Activated CD8-positive, alpha-beta memory T cell treated with anti-CD3 and anti-CD28 coated beads, Interleukin-2, amount 50 U/mL, for 24 hours (primary cell): ENCODE results near the gene NPM1.
"Not testable (repeated sequence)": the region's sequence is repeated elsewhere in the genome, so short reads cannot be mapped to it uniquely, and the experiment has no call there.

Experiments used
- DNase-seq: peaks from one replicate; pipeline ENCODE4 v3.0.0-alpha.2; 2020; ENCODE audit errors: extremely low read depth

NPM1 gene

DNA sequence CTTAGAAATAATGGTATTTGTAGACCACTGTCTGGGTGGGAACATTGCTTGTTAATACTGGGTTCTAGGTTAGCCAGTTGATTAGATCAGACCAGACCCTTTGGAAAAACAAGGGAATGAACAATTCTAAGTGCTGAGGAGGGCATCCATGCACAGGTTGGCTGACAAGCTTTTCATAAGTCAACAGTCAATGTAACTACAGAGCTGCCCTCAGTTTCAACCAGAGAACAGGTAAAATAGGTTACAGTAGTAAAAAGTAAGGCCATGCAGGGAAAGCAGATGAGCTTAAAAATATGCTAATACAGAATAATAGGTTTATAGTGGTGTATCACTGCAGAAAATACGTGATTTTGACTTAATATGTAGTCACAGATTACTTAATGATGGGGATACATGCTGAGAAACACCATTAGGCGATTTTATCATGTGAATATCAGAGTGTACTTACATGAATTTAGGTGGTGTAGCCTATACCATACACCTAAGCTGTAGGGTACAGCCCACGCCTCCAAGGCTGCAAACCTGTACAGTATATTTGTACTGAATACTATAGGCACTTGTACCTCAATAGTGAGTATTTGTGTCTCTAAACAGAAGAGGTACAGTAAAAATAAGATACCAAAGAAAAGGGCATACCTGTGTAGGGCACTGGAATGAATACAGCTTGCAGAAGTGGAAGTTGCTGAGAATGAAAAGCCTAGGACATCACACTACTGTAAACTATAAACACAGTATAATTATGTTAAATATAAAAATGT, 25.7 kb downstream of the NPM1 start:
- no peak for DNase-seq

DNA sequence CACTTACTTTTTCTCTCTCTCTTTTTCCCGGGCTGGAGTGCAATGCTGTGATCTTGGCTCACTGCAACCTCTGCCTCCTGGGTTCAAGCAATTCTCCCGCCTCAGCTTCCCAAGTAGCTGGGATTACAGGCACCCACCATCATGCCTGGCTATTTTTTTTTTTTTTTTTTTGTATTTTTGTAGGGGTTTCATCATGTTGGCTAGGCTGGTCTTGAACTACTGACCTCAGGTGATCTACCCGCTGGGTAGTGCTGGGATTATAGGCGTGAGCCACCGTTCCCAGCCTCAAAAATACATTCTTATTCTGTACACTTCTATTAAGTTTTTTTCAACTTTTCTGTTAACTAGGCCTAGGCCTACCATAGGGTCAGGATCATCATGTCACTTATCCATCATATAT, 26.3 kb downstream of the NPM1 start:
- DNase-seq: not testable (repeated sequence)

DNA sequence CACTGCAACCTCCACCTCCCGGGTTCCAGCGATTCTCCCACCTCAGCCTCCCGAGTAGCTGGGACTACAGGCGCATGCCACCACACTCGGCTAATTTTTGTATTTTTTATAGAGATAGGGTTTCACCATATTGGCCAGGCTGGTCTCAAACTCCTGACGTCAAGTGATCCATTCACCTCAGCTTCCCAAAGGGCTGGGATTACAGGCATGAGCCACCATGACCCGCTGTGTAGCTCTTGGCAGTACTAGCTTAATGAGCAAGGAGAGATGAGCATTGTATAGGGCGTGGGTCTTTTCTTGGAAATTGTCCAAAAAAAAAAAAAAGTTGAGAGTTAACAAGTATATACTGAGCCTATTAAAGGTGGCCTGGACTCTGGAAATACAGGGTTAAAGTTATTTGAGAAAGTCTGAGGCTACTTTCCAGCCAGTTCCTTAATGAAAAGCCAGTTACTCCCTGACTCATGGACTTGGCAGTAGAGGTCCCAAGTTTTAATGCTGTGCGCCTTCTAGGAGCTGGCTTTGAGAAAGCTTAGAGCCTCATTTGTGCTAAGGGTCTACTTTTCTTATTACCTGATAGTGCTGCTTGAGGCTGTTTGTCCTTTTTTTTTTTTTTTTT, 27.6 kb downstream of the NPM1 start:
- no peak for DNase-seq

DNA sequence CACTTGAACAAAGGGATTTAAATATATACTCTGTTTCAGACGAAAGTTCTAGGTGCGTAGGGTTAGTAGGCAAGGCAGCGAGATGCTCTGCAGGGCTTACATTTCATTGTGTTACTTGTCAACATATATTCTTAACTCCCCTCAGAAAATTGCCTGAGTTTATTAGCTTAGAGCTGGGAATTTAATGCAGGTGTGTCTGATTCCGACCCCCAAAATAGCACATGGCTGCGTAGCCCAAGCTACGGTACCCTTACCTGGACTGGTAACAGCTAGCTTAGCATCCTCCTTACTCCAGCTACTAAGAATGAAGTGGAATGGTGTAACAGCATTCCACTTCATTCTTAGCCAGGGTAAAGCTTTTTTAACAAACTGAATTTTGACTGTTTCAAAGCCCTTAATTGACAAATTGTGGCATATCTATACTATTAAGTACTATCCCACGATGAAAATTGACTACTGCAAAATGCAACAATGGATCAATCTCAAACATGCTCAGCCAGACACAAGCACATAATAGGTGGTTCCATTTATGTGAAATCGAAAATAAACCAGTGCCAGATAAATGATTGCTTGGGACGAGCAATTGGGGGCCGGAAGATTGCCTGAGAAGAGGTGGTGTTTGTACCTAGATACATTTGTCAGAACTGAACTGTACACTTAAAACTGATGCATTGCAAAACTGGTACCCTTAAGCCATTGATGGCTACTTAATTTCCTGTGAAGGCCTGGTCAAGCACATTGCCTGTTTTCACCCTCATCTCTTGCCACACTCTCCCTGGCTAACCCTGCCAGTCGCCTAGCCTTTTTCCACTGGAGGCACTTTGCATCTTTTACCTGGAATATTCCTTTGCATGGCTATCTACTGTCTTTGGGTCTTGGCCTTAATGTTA, 28.8 kb downstream of the NPM1 start:
- no peak for DNase-seq

DNA sequence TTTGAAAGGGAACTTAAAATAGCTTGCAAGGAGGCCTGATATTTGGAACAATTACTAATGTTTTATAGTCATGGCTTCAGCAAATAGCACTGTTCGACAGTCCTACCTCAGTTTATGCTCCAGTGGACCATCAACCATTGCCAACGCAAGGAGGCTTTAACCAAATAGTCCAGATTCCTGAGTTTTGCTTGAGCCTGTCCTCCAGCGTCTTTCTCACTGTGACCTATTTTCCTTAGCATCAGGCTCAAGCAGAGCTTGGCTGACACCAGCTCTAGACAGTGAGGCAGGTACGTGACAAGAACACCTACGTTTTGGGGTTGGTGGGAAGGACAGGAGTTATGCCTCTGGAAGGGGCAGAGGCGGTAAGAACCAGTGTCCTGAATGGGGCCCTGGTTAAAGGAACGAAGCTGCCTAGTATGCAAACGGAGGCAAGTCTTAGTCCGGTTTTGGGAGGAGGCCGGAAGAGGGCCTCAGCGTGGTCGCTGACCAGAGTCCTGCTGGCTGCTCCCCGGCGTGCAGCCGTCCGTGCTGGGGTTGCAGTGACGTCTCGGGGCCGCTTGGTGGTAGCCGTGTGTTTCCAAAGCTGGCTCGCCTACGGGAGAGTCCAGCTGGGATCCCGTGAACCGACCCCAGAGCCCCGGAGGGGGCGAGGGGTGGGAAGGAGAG, 30.8 kb downstream of the NPM1 start:
- DNase-seq: no peak

DNA sequence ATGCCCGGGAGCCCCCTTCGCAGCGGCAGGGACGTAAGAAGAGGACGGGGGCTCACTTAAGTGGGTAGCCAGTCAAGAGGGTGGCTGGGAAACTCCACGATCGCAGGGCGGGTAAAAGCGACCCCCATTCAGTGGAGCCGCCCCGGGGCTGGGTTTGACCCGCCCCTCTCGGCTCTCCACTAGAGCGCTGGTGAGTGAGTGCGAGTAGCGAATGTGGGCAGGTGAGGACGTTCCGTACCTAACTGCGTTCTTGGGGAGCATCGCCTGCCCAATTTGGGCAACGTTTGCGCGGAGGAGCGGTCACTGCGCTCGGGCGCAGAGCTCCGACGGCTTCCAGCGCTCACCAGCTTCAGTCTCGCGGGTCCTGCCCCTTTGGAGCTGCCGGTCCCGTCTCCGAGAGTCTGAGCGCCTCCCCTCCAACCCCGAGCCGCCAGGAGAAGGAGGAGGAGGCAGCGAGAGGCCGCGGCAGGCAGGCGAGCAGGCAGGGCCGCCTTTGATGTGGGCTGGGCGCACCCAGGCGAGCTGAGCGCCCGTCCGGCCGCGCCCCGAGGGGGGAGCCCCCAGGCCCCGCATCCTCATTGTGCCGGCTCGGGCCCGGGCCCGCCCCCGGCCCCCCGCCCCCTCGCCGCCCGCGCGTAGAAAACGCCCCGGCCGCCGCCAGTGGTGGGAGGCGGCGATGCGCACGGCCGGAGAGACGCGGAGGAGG, 31.5 kb downstream of the NPM1 start, which contains the start of gene FGF18:
TSS of gene FGF18 (plus strand) at position 666 of the 706 bp plus-strand sequence. CDS start 553 bp downstream, outside the sequence.
- DNase-seq: no peak

DNA sequence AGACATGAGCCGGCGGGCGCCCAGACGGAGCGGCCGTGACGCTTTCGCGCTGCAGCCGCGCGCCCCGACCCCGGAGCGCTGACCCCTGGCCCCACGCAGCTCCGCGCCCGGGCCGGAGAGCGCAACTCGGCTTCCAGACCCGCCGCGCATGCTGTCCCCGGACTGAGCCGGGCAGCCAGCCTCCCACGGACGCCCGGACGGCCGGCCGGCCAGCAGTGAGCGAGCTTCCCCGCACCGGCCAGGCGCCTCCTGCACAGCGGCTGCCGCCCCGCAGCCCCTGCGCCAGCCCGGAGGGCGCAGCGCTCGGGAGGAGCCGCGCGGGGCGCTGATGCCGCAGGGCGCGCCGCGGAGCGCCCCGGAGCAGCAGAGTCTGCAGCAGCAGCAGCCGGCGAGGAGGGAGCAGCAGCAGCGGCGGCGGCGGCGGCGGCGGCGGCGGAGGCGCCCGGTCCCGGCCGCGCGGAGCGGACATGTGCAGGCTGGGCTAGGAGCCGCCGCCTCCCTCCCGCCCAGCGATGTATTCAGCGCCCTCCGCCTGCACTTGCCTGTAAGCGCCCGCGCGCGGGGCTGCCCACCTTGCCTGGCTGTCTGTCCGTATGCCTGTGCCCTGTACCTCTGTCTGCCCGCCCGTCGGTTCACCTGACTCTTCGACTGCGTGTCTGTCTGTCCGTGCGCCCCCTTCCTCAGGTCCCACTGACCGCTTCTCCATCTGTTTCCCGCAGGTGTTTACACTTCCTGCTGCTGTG, 32.2 kb downstream of the NPM1 start:
- DNase-seq: no peak

DNA sequence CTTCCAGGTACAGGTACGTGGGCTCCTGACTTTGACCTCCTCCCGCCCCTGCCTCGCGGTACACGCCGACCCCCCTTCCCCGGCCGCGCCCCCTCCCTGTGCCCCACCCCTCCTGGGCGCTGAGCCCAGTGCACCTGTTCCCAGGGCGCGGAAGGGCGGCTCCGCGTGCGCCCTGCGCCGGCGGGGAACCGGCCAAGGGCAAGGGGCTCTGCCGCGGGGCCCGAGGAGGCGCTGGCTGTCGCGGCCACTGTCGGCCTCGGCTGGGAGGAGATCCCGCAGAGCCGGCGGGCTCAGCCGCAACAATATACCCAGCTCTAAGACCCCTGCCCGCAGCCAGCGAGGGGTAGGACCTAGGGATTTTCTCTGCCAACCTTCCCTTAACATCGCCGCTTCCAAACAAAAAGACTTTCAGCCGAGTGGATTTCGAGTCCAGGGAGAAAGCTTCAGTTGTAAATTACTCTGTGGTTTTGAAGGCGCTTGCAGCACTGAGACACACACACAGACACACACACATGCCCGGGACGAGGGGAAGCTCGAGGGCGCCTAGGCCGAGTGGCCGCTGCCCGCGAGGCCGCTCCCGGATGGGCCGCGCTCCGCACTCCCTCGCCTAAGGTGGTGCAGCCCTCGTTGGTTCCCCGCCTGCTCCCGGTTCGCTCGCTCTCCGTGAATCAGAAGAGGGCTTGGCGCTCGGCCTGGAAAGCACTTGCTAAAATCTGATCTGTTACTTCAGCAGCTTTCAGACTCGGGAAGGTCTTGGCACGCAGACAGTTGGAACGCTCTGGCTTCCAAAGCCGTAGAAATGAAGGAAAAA, 33.0 kb downstream of the NPM1 start:
- no peak for DNase-seq

DNA sequence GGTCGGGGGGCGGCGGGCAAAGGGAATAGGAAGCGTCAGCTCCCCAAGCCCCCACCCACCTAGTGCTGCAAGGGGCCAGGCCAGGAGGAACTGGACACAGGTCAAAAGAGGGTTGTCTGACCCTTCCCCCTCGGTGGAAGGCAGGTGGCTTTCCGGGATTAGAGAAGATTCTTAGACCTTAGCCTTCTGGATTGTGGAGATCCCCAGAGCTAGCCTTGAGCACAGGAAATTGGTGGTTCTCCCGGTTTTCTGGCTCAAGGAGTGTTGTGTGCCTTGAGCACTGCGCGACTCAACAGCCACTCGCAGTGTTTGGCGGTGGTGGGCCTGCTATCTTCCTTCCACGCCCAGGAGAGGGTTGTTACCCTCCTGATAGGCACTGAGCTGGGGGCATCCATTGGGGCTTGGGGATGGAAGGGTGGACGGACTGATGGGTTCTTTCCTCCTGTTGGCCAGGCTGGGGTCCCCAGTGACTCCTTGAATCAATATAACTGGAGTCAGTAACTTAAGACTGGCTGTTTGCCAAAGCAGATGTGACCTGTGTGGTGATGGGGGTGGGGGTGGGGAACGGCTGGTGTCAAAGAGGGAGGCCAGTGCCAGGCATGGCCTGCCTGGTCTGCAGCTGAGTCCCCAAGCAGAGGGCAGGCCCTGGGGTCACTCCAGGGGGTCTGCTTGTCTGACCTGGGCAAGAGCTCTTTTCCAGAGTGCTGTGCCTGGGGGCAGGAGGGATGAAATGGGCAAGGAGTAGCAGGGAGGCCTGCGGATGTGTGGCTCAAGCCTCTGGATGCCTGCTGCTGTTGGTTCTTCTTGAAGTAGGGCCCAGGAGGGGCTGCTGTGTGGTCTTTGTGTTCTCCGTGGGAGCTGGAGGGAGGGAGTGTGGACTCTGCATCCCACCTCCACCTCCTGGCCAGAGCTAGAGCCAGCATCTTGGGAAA, 33.9 kb downstream of the NPM1 start:
- no peak for DNase-seq

DNA sequence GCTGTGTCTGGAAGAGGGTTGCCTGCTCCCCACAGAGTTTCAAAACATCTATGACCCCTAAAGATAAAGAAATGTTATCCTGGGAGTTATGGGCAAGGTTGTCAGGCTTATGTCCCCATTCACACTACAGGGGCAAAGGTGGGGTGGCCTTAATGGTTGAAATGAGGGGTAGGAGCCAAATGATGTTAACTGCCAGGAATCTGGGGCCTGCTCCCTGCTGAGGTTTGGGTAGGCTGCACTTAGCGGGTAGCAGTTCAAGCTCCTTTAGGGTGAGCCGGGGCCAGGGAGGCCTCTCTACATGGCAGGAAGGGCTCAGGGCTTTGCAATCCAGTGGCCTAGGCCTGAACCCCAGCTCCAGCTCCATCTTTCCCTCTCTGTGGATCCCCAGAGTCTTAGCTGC, 34.8 kb downstream of the NPM1 start:
- DNase-seq: no peak

DNA sequence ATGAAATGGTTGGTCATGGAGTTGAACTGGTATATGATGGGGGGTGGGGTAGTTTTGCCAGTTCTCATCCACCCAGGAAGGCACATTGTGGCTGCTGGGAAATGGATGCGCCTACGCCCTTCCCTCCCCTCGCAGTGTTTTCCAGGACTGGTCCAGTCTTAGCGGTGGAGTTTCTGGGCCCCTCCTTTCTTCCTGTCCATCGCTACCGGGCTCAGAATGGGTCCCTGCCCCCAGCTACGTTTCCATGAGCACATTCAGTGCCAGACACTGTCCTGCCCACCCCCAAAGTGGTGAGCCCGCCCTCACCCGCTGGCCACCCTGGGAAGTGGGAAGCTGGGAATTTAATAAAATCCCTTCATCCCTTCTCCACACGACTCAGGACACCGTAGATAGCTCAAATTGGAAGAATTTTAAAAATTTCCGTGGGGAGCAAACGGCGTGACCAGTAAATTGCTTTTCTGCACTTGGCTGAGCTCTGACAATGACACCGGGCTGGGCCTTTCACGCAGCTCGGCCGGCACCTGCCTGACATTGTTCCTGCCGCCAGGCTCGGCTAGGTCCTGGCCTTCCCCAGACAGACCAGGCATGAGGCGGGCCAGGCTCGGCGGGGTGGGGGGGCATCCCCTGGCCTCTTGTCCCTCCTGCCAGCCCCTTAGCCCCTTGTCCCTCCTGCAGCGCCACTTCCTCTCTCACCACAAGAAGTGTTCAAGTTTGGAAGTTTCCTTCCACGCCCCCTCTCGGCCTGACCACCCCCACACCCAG, 35.4 kb downstream of the NPM1 start:
- DNase-seq: no peak

DNA sequence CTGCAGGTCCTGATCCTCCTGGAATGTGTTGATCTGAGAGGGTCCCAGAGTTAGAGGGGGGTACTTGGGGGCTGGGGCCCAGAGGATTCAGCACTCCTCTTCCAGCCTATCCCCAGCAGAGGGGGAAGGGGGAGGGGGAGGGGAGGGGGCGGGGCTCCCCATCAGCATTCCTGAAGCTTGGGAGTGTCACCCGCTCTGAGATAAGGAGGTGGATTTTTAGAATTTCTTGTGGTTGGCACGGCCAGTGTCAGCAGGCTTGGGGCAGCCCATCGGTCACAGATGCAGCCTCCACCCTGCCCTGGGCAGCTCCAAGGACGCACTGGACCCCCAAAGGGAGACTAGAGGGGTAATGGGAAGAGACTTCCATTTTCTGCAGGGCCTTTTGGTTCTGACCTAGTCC, 37.1 kb downstream of the NPM1 start:
- DNase-seq: no peak

DNA sequence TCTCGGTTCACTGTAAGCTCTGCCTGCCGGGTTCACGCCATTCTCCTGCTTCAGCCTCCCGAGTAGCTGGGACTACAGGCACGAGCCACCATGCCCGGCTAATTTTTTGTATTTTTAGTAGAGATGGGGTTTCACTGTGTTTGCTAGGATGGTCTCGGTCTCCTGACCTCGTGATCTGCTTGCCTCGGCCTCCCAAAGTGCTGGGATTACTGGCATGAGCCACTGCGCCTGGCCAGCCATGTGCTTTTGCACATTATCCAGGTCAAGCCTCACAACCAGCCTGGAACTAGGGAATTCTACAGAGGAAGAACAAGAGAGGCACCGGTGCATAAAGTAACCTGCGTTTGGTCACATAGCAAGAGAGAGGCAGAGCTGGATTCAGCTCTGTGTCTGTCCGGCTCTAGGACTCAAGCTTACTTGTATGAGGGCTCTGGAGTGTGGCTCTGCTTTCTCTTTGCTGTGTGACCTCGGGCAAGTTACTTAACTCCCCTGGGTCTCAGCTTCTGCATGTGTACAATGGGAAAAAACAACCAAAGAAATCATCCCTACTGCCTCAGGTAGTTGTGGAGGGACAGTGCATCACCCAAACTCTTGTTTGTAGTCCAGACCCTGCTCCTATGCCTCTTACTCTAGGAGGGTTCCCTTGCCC, 38.1 kb downstream of the NPM1 start:
- no peak for DNase-seq

DNA sequence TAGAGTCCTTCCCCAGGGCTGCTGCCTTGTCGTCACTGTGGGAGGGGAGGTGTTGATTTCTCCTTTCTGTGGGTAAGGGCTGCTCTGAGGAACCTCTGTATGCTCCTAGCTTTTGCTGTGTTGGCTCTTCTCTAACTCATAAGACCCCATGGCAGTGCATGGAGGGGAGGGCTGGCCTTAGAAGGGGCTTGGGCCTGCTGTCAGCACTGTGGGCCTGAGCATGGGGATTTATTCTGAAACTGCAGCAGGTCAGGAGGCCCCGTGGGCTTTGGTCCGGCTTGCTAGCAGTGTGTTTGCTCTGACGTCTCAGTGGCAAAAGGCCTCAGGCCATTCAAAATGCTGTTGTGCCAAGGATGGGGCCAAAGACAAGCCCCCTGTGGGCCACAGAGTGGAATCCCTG, 38.6 kb downstream of the NPM1 start:
- DNase-seq: no peak

DNA sequence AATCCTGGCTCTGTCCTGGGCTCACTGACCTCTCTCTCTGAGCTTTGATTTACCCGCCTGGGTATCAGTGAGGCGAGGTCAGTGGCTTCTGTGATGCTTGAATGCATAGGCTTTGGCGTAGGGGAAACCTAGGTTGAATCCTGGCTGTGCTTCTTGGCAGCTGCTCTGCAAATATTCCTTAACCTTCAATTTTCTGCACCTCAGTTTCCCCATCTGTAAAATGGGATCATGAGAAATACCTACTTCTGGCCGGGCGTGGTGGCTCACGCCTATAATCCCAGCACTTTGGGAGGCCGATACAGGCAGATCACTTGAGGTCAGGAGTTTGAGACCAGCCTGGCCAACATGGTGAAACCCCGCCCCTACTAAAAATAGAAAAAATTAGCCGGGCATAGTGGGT, 39.0 kb downstream of the NPM1 start:
- DNase-seq: no peak

DNA sequence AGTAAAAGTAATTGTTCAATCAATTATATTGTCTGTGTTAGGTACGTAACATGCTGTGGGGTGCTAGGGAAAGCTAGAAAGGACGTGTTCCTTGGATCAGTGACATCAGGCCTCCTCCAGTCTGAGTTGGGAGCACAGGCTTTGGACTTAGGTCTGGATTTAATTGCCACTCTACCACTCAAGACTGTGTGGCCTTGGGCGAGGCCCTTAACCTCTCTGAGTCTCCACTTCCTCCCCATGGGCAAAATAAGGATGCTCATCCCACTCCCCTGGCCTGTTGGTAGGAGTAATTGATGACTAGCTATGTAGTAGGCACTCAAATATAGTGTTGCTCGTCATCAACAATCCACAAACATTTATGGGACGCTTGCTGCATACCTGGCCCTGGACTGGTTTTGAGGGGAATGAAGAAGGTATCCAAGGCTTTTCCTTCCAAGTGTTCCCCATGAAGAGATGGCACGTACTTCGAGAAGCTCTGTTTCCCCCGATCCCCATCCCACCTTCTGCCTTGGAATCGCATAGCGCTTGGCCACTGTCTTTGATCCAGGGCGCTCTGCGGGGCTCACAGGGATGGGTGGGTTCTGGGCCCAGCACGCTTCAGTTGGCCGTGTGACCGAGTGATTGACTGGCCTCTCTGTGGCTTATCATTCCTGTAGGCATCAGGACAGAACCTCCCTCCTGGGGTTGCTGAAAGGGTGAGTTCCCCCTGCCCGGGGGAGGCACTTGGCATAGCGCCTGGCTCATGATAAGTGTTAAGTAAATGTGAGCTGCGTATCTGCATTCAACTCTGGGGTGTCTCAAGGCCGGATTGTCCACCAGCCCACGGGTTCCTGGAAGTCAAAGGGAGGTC, 39.9 kb downstream of the NPM1 start:
- DNase-seq: no peak
